ENCODE measurements around the gene EPHA1. TPM values are rescaled to one million over a fixed set of nuclear protein-coding genes. Genes with fewer than 3 reads are reported as not detected.

The EPHA1 gene
- total and polyA plus RNA-seq, 4 donors = 10.3 to 21.0 (median 11.3) TPM

DNA sequence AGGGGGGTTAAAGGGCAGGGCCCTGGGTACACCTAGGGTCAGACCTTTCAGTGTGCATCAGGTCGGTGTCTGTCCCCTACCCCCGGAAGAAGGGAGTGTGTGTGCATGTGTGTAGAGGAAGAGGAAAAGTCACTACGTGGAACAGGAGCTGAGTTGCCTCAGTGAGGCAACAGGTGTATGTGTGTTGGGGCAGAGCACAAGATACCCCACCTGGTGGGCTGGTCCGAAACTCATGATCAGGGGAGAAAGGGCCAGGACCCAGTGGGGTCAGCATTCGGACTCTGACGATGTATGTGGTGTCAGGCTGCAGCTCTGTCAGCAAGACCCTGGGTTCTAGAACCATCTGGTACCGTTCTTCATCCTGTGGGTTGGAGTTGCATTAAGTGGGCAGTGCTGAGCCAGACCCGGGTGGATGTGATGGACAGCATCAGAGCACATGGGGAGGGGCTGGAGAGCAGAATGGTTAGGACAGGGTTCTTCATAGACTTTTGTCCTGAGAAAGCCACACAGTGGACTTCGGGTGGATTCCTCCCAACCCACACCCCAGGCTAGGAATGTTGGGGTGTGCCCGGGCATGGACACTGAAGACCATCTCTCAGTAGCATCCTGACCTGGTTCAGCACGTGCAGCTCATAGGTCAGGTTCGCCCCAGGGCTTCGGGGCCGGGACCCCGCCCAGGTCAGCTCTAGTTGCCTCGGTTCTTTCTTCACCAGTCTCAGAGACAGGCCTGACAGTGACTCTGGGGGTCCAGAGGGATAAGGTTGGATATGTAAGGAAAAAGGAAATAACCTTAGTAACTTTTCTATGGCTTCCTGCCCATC, 10.7 kb downstream of the EPHA1 start:
- H3K27me3 ChIP-seq (ENCODE audit: control insufficient read depth in 4 of 4, insufficient read depth in 4 of 4, low read length in 3 of 4) = no peaks in the 10 kb centered on the region
- H3K4me3 ChIP-seq (ENCODE audit: low read depth in 1 of 3, low read length in 3 of 3) = no peak overlapping the region
- no peaks in the 10 kb centered on the region for H3K9me3 ChIP-seq (ENCODE audit: control insufficient read depth in 4 of 4, low read length in 3 of 4)
- 91% methylated on average over 16 of the region's 16 CpGs for WGBS
- no peak overlapping the region for H3K9ac ChIP-seq (ENCODE audit: low read depth in 1 of 2, low read length in 2 of 2)
- peaks cover 29 to 70% (median 66%) of the 10 kb centered on the region in 4 donors for H3K4me1 ChIP-seq (ENCODE audit: control insufficient read depth in 4 of 4, insufficient read depth in 4 of 4, low read length in 3 of 4)
- H3K36me3 ChIP-seq (ENCODE audit: control insufficient read depth in 4 of 4, insufficient read depth in 3 of 4, low read depth in 1 of 4, low read length in 3 of 4) = peaks cover 0 to 25% (median 6%) of the 10 kb centered on the region in 4 donors
- TF ChIP-seq EGR1 (IDR thresholded peaks at IDR 0.05; ENCODE audit: low read depth in 2 of 2) = no peak
- TF ChIP-seq, protein P1, sequence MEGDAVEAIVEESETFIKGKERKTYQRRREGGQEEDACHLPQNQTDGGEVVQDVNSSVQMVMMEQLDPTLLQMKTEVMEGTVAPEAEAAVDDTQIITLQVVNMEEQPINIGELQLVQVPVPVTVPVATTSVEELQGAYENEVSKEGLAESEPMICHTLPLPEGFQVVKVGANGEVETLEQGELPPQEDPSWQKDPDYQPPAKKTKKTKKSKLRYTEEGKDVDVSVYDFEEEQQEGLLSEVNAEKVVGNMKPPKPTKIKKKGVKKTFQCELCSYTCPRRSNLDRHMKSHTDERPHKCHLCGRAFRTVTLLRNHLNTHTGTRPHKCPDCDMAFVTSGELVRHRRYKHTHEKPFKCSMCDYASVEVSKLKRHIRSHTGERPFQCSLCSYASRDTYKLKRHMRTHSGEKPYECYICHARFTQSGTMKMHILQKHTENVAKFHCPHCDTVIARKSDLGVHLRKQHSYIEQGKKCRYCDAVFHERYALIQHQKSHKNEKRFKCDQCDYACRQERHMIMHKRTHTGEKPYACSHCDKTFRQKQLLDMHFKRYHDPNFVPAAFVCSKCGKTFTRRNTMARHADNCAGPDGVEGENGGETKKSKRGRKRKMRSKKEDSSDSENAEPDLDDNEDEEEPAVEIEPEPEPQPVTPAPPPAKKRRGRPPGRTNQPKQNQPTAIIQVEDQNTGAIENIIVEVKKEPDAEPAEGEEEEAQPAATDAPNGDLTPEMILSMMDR (IDR thresholded peaks at IDR 0.05; ENCODE audit: low read depth, low read length, missing input control) = no peak
- TF ChIP-seq RXRA (IDR thresholded peaks at IDR 0.05) = no peak
- TF ChIP-seq, protein P2, sequence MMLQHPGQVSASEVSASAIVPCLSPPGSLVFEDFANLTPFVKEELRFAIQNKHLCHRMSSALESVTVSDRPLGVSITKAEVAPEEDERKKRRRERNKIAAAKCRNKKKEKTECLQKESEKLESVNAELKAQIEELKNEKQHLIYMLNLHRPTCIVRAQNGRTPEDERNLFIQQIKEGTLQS (IDR thresholded peaks at IDR 0.05) = no peak
- TF ChIP-seq HNF4G (IDR thresholded peaks at IDR 0.05) = no peak
- no peak for TF ChIP-seq ZBTB33 (IDR thresholded peaks at IDR 0.05)
- no peak for TF ChIP-seq FOXA2 (IDR thresholded peaks at IDR 0.05)
- no peak for DNase-seq (ENCODE audit: low spot score)
- H3K27ac ChIP-seq (ENCODE audit: low read depth in 1 of 2, low read length in 2 of 2) = no peak overlapping the region

DNA sequence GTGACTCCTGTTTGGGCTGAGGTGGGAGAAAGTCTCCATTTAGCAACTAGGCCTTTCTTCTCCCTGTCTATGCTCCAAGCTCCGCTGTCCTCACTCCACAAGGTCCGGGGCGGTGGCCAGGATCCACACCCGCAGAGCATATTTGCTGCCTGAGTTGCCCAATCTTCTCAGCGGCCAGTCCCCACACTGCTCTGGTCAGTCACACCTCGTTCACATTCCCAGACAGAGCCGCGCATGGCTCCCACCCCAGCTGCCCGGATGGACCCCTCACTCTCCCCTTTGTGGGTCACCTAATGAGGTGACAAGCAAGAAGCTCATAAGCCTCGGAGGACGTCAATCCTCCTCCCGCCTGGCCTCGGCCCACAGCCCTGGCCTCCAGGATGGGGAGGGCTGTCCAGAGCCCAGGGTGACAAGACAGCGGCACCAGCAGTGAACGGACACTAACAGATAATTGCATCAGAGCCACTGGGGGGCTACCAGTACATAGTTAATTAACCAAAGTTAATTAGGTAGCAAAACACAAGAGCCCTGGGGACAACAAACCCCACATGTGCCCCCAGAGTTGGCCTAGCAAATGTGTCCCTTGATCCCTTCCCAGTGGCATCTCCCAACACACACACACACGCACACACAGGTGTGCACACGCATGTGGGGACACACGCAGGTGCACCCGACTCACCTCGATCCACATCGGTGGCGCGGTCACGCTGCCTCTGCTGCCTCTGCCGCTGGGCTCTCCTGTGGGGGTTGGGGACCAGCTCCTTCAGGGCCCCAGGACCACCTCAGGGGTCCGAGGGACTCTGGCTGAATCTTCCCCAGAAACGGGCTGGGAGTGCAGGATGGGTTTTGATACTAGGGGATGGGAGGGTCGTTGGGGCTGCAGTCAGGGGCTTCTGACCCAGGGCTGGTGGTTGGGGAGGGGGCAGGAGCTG, 11.8 kb downstream of the EPHA1 start:
- 65% methylated on average over 28 of the region's 28 CpGs for WGBS
- no peak for DNase-seq (ENCODE audit: low spot score)
- no peak overlapping the region for H3K4me3 ChIP-seq (ENCODE audit: low read depth in 1 of 3, low read length in 3 of 3)
- peak overlapping the region in 1 of 2 donors; percentile 47 for H3K27ac ChIP-seq (ENCODE audit: low read depth in 1 of 2, low read length in 2 of 2)
- H3K9me3 ChIP-seq (ENCODE audit: control insufficient read depth in 4 of 4, low read length in 3 of 4) = no peaks in the 10 kb centered on the region
- H3K9ac ChIP-seq (ENCODE audit: low read depth in 1 of 2, low read length in 2 of 2) = no peak overlapping the region
- H3K27me3 ChIP-seq (ENCODE audit: control insufficient read depth in 4 of 4, insufficient read depth in 4 of 4, low read length in 3 of 4) = no peaks in the 10 kb centered on the region
- H3K4me1 ChIP-seq (ENCODE audit: control insufficient read depth in 4 of 4, insufficient read depth in 4 of 4, low read length in 3 of 4) = peaks cover 36 to 69% (median 66%) of the 10 kb centered on the region in 4 donors
- TF ChIP-seq SP1 (IDR thresholded peaks at IDR 0.05) = peak; percentile 30
- TF ChIP-seq FOXA2 (IDR thresholded peaks at IDR 0.05) = no peak
- peak; percentile 65 to 83 for TF ChIP-seq RXRA (IDR thresholded peaks at IDR 0.05)
- no peak for TF ChIP-seq HNF4G (IDR thresholded peaks at IDR 0.05)
- TF ChIP-seq FOXA1 (IDR thresholded peaks at IDR 0.05) = no peak
- no peak for TF ChIP-seq GABPA (IDR thresholded peaks at IDR 0.05 in 1 of 2, conservative IDR thresholded peaks at IDR 0.05 in 1 of 2)
- TF ChIP-seq RAD21 (IDR thresholded peaks at IDR 0.05) = no peak
- peak; percentile 59 to 74 for TF ChIP-seq HNF4A (conservative IDR thresholded peaks at IDR 0.05)
- no peak for TF ChIP-seq ZBTB33 (IDR thresholded peaks at IDR 0.05)
- no peak for TF ChIP-seq TAF1 (conservative IDR thresholded peaks at IDR 0.05)
- H3K36me3 ChIP-seq (ENCODE audit: control insufficient read depth in 4 of 4, insufficient read depth in 3 of 4, low read depth in 1 of 4, low read length in 3 of 4) = peaks cover 0 to 25% (median 6%) of the 10 kb centered on the region in 4 donors
